OCI-LY7 (cell line): Measurements from ENCODE around the gene DNAJC1. TPM values are rescaled to one million over a fixed set of nuclear protein-coding genes. Genes with fewer than 3 reads are reported as not detected.

Source experiments
- BruUV-seq: library from RNA; stranded (reverse); fragments of 400-500 nt; replicated peaks from 2 replicates; lab custom pipeline; 2021; lab: Mats Ljungman, UMichigan
- CTCF ChIA-PET: fragments of 300-600 bp; sonication (Branson Sonifier 250); formaldehyde crosslinking; loops from one replicate; lab custom pipeline; 2022; ENCODE audit warnings: antibody characterized with exemption; ENCODE audit not compliant: unreplicated experiment; lab: Charles Lee
- POLR2A ChIA-PET: fragments of 300-600 bp; sonication (Branson Sonifier 250); formaldehyde crosslinking; loops from one replicate; lab custom pipeline; 2022; ENCODE audit warnings: antibody characterized with exemption; lab: Charles Lee
- DNase-seq: peaks from one replicate; pipeline ENCODE4 v3.0.0-alpha.2; 2015; ENCODE audit warnings: low spot score
- H2AFZ ChIP-seq: fragments of 200-600 bp; sonication (generic), shearing (Covaris generic); 2 replicates; pipeline ENCODE4 v1.6.1; 2014; ENCODE audit warnings: mild to moderate bottlenecking, antibody characterized with exemption, low read length, moderate library complexity
- H3K27ac ChIP-seq: fragments of 200-600 bp; sonication (generic); 2 replicates; pipeline ENCODE4 v1.5.1; 2014; ENCODE audit warnings: mixed run types, low read depth, mild to moderate bottlenecking, moderate library complexity, low read length, inconsistent platforms; ENCODE audit not compliant: poor library complexity, severe bottlenecking
- H3K36me3 ChIP-seq: fragments of 200-600 bp; sonication (generic); 2 replicates; pipeline ENCODE4 v1.6.1; 2014; ENCODE audit warnings: mild to moderate bottlenecking, antibody characterized with exemption, low read length, moderate library complexity, mixed read lengths; ENCODE audit not compliant: insufficient read depth
- H3K4me1 ChIP-seq: fragments of 200-600 bp; sonication (generic); 2 replicates; pipeline ENCODE4 v1.5.1; 2014; ENCODE audit warnings: mild to moderate bottlenecking, low read length; ENCODE audit not compliant: insufficient read depth, poor library complexity, severe bottlenecking
- H3K4me2 ChIP-seq: fragments of 200-600 bp; sonication (generic); 2 replicates; pipeline ENCODE4 v1.6.1; 2014; ENCODE audit warnings: mild to moderate bottlenecking, low read length
- H3K4me3 ChIP-seq: fragments of 200-600 bp; sonication (generic); 2 replicates; pipeline ENCODE4 v1.5.1; 2014; ENCODE audit warnings: mild to moderate bottlenecking, low read depth, low read length; ENCODE audit not compliant: poor library complexity, severe bottlenecking
- H3K79me2 ChIP-seq: fragments of 200-600 bp; sonication (generic); 2 replicates; pipeline ENCODE4 v1.6.1; 2016; ENCODE audit warnings: low read depth, mild to moderate bottlenecking, low read length, moderate library complexity, mixed read lengths; ENCODE audit not compliant: insufficient read depth
- H3K9me2 ChIP-seq: fragments of 200-600 bp; sonication (generic); 2 replicates; pipeline ENCODE4 v1.6.1; 2016; ENCODE audit warnings: mild to moderate bottlenecking, low read length, mixed read lengths; ENCODE audit not compliant: insufficient read depth
- H3K9me3 ChIP-seq: fragments of 200-600 bp; sonication (generic); 2 replicates; pipeline ENCODE4 v1.6.1; 2014; ENCODE audit warnings: mild to moderate bottlenecking, mixed run types, low read length, mixed read lengths
- H4K20me1 ChIP-seq: fragments of 200-600 bp; sonication (generic); 2 replicates; pipeline ENCODE4 v1.6.1; 2014; ENCODE audit warnings: mild to moderate bottlenecking, antibody characterized with exemption, low read length, moderate library complexity, mixed read lengths; ENCODE audit not compliant: insufficient read depth
- CTCF ChIP-seq: fragments of 200-600 bp; sonication (generic); conservative IDR thresholded peaks from 2 replicates; pipeline ENCODE4 v1.5.1; 2014; ENCODE audit warnings: mild to moderate bottlenecking, antibody characterized with exemption, low read length, moderate library complexity, mixed read lengths
- EZH2phosphoT487 ChIP-seq: fragments of 200-600 bp; sonication (generic); IDR thresholded peaks from 2 replicates; pipeline ENCODE4 v1.6.1; 2018; ENCODE audit warnings: low read depth, borderline replicate concordance, mild to moderate bottlenecking, mixed run types, antibody characterized with exemption, low read length, moderate library complexity, mixed read lengths
- intact Hi-C: fragments of 100-400 bp; cut with micrococcal nuclease; formaldehyde crosslinking; loops from one replicate; pipeline ENCODE4 v1.10.0; 2022; ENCODE audit not compliant: unreplicated experiment
- total RNA-seq, 2 experiments: library from RNA; depleted of rRNA in 1 of 2; stranded (reverse); fragments of >200 nt in 1 of 2; shearing (Covaris generic) in 1 of 2; gene quantifications; 2 replicates each; pipeline ENCODE4 v1.2.3, GENCODE V29; 2014 to 2022

The DNAJC1 gene
- total RNA-seq, 2 experiments from 2014 or later: 7.1 to 16.9 TPM

GRCh38 chr10:21980691-21981090 is 22.8 kb downstream of the DNAJC1 start:
- H3K27ac ChIP-seq: no peak overlapping the region
- no peak overlapping the region for H3K4me3 ChIP-seq
- H3K9me3 ChIP-seq: no peaks in the 10 kb centered on the region
- no TSS peak for BruUV-seq
- no peaks in the 10 kb centered on the region for H3K79me2 ChIP-seq
- H3K9me2 ChIP-seq: no peaks in the 10 kb centered on the region
- no peaks in the 10 kb centered on the region for H3K4me1 ChIP-seq
- no peak overlapping the region for H3K4me2 ChIP-seq
- no peak for DNase-seq
- TF ChIP-seq CTCF (no peak), EZH2phosphoT487 (no peak)
- intact Hi-C loops: no loop called here
- ChIA-PET CTCF (no interaction called here), POLR2A (no interaction called here)
- H2AFZ ChIP-seq: no peak overlapping the region
- H3K36me3 ChIP-seq: no peaks in the 10 kb centered on the region
- peaks cover 3% of the 10 kb centered on the region; the same call in 1 of the 2 replicates for H4K20me1 ChIP-seq

DNA sequence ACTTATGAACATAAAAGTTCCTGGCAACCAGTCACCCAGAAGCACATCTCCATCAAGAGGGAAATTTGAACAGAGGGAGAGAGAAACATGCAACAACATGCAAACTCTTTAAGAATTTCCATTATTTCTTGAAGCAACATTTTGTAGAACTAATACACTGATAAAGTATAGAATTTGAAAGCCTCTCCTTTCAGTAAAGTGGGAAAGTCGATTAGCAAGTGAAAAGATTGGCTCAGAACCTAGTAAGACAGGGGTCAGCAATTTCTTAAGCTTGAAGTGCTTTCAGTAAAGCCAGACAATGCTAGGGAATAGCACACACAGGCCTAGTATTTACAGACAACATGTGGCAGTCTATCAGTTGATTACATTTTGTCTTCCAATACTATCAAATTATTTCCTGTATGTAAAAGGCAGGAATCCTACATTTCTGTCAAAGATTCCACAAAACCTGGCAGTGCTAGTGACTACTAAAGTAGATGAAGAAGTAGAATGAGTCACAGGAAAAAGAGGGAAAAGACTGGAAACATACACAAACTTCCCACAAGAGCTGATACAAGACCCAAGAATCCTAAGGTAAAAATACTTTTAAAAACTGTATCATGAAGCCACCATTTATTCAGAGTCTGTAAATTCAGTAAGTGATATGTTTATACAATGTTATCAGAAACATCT is 25.2 kb downstream of the DNAJC1 start:
- intact Hi-C loops: no loop called here
- CTCF ChIA-PET: no interaction called here
- Histone ChIP-seq H4K20me1 (peaks cover 3% of the 10 kb centered on the region; the same call in 1 of the 2 replicates), H3K36me3 (no peaks in the 10 kb centered on the region), H3K9me2 (no peaks in the 10 kb centered on the region), H3K9me3 (no peaks in the 10 kb centered on the region), H2AFZ (no peak overlapping the region), H3K27ac (no peak overlapping the region), H3K4me1 (no peaks in the 10 kb centered on the region), H3K4me3 (no peak overlapping the region), H3K4me2 (no peak overlapping the region), H3K79me2 (no peaks in the 10 kb centered on the region)
- TF ChIP-seq CTCF (no peak), EZH2phosphoT487 (no peak)
- DNase-seq: no peak
- no TSS peak for BruUV-seq
- POLR2A ChIA-PET: interaction anchor here (0.6 to 1.1 kb wide), 3 partner anchors 15 to 555 kb away, joined by 3 to 4 read pairs (median 3); no protein-coding TSS in a partner anchor

- no peaks in the 10 kb centered on the region for H3K79me2 ChIP-seq
- H2AFZ ChIP-seq: no peak overlapping the region
- H3K4me3 ChIP-seq: no peak overlapping the region
- no peak overlapping the region for H3K27ac ChIP-seq
- ChIA-PET POLR2A (interaction anchor here (0.6 to 0.7 kb wide), 2 partner anchors 44 to 773 kb away, joined by 3 to 4 read pairs; no protein-coding TSS in a partner anchor), CTCF (no interaction called here)
- intact Hi-C loops: no loop called here
- no peaks in the 10 kb centered on the region for H3K9me3 ChIP-seq
- H4K20me1 ChIP-seq: peaks cover 3% of the 10 kb centered on the region; the same call in 1 of the 2 replicates
- TF ChIP-seq EZH2phosphoT487 (no peak), CTCF (no peak)
- DNase-seq: no peak
- no peak overlapping the region for H3K4me2 ChIP-seq
- H3K4me1 ChIP-seq: no peaks in the 10 kb centered on the region
- no peaks in the 10 kb centered on the region for H3K36me3 ChIP-seq
- no TSS peak for BruUV-seq
- no peaks in the 10 kb centered on the region for H3K9me2 ChIP-seq
Measured at GRCh38 chr10:21976739-21977138, 26.8 kb downstream of the DNAJC1 start.
